Heart left ventricle (tissue), 16 donors: ENCODE measurements around the gene DOCK4. TPM values are rescaled to one million over a fixed set of nuclear protein-coding genes. Genes with fewer than 3 reads are reported as not detected.

Experiments
- ATAC-seq, 4 donors: fragments of 200-7000 bp; cut with Tn5 transposase; one replicate each; pipeline ENCODE4 v1.9.1; 2020 to 2022; ENCODE audit warnings: moderate library complexity in 4 of 4, mild to moderate bottlenecking in 3 of 4, moderate number of reproducible peaks in 1 of 4
- DNase-seq, 5 donors: peaks; one replicate each; pipeline ENCODE4 v3.0.0-alpha.2; 2020
- H3K27ac ChIP-seq, 12 donors: fragments of 200-600 bp; sonication (generic) in 4 of 12; one replicate each; pipeline versions ENCODE4 v1.5.0 to v1.8.0; 2016 to 2022; ENCODE audit warnings: mild to moderate bottlenecking in 2 of 12
- H3K27me3 ChIP-seq, 9 donors: fragments of 200-600 bp; sonication (generic) in 2 of 9; one replicate each; pipeline versions ENCODE4 v1.5.1 to v1.8.0; 2016 to 2022; ENCODE audit warnings: mild to moderate bottlenecking in 3 of 9
- H3K36me3 ChIP-seq, 9 donors: fragments of 200-600 bp; sonication (generic) in 2 of 9; one replicate each; pipeline versions ENCODE4 v1.5.0 to v1.8.0; 2018 to 2022; ENCODE audit warnings: mild to moderate bottlenecking in 2 of 9
- H3K4me1 ChIP-seq, 12 donors: fragments of 200-600 bp; sonication (generic) in 4 of 12; one replicate each; pipeline versions ENCODE4 v1.5.0 to v1.8.0; 2016 to 2022; ENCODE audit warnings: mild to moderate bottlenecking in 3 of 12
- H3K4me3 ChIP-seq, 12 donors: fragments of 200-600 bp; sonication (generic) in 4 of 12; one replicate each; pipeline versions ENCODE4 v1.5.0 to v1.8.0; 2017 to 2022; ENCODE audit warnings: mild to moderate bottlenecking in 9 of 12, moderate library complexity in 4 of 12
- H3K9me3 ChIP-seq, 12 donors: fragments of 200-600 bp; sonication (generic) in 4 of 12; one replicate each; pipeline versions ENCODE4 v1.5.0 to v1.8.0; 2016 to 2022; ENCODE audit warnings: mild to moderate bottlenecking in 1 of 12
- CTCF ChIP-seq, 12 donors: fragments of 200-600 bp; sonication (generic) in 4 of 12; IDR thresholded peaks; one replicate each; pipeline versions ENCODE4 v1.5.0 to v1.8.0; 2018 to 2022; ENCODE audit warnings: antibody characterized with exemption in 12 of 12, mild to moderate bottlenecking in 5 of 12
- POLR2A ChIP-seq, 2 donors: fragments of 450-650 bp; IDR thresholded peaks; one replicate each; pipeline ENCODE4 v1.6.1; 2017; ENCODE audit warnings: antibody characterized with exemption in 2 of 2, mild to moderate bottlenecking in 2 of 2, moderate library complexity in 2 of 2
- WGBS, 4 donors: extraction: QIAGEN DNeasy Blood & Tissue Kit in 2 of 4; methylation state at CpG; one replicate each; pipeline versions ENCODE4 v1.1.5 to v1.1.7; 2013 to 2018; 5-methylcytosine and 5-hydroxymethylcytosine counted together
- intact Hi-C, 10 donors: fragments of 100-400 bp; cut with DNase I; formaldehyde crosslinking; loops; one replicate each; pipeline versions ENCODE4 v1.11.1 to v1.14.2; 2022
- polyA plus RNA-seq, 2 donors: library from polyadenylated mRNA; stranded (reverse); fragments of 200-250 nt; gene quantifications; one replicate each; pipeline ENCODE4 v1.2.3, GENCODE V29; 2013
- total RNA-seq, 9 donors: library from RNA; depleted of rRNA in 2 of 9; stranded (reverse); fragments of >200 nt in 2 of 9; fragmentation: NEBNext Ultra II Directional in 3 of 9; extraction: Animal tissue kit (Norgen Biotek cat#: 25700) in 3 of 9; gene quantifications; one replicate each; pipeline versions ENCODE4 v1.1.0 to v1.2.4, GENCODE V29; 2016 to 2023
- donor health status: ischemic (EF 13 %, LVEDD 7.1; RV severe dilation, severe dysfunction).
- donor health status: healthy with polysubstance abuse.
- donor health status: DM: no; HTN: yes; CAD: no.
- donor health status: DM: no; HTN: no; CAD: no.
- donor health status: ischemic (EF 25% LVEDD 6.9; RV normal size, moderate dysfunction).
- donor health status: ischemic (EF 25% LVEDD 5.7; RV mildly dilated, moderate dysfunction).
- donor health status: healthy.
- donor health status: DM: yes; HTN: yes; CAD: no.
- donor health status: ischemic (EF 35%, LVEDD 5.7; RV mildly dilated, moderate dysfunction).
- donor health status: nonischemic (EF 11% LVEDD 7.7; RV severe dilation, severe dysfunction).
- donor health status: DM: yes; HTN: yes; CAD: no.
- donor health status: PGD.
- donor health status: ischemic (EF 29% LVEDD 5.4; RV normal size, mild dysfunction).
- donor health status: nonischemic (EF 23%, LVEDD 6.1; RV moderate dilation, normal function).

DOCK4 gene
- total and polyA plus RNA-seq, 11 donors, result 5.1 to 40.8 (median 13.1) TPM

- intact Hi-C loops, result loop anchor here in 7 of 10 donors (5.0 to 10.0 kb wide), 4 partner anchors 116 to 756 kb away; no protein-coding TSS in a partner anchor
- no peak for DNase-seq
- TF ChIP-seq CTCF (IDR thresholded peaks at IDR 0.05) (no peak), POLR2A (IDR thresholded peaks at IDR 0.05) (no peak)
- peaks cover 0 to 64% (median 46%) of the 10 kb centered on the region in 9 donors for H3K36me3 ChIP-seq
- H3K27ac ChIP-seq, result no peak overlapping the region
- no peaks in the 10 kb centered on the region for H3K9me3 ChIP-seq
- peaks cover 0 to 11% (median 0%) of the 10 kb centered on the region in 12 donors for H3K4me1 ChIP-seq
- no peak for ATAC-seq
- H3K4me3 ChIP-seq, result no peak overlapping the region
- 91 to 99% (median 95%) methylated on average over 3 of the region's 3 CpGs for WGBS, 4 donors
- no peaks in the 10 kb centered on the region for H3K27me3 ChIP-seq
These were observed 465.3 kb downstream of the DOCK4 start for GRCh38 chr7:111740942-111741341.

GRCh38 chr7:111736552-111736874 lies 469.7 kb downstream of the DOCK4 start:
- 45 to 66% (median 59%) methylated on average over 4 of the region's 4 CpGs for WGBS, 4 donors
- H3K27me3 ChIP-seq, result no peaks in the 10 kb centered on the region
- ATAC-seq (no peak), DNase-seq (no peak)
- no peaks in the 10 kb centered on the region for H3K9me3 ChIP-seq
- no peak overlapping the region for H3K4me3 ChIP-seq
- intact Hi-C loops, result loop anchor here in 8 of 10 donors (5.0 to 10.0 kb wide), 7 partner anchors 242 to 1892 kb away; partner anchors contain the start of gene LRRN3 (in 7 of the 8)
- H3K27ac ChIP-seq, result no peak overlapping the region
- H3K4me1 ChIP-seq, result peaks cover 0 to 18% (median 7%) of the 10 kb centered on the region in 12 donors
- TF ChIP-seq CTCF (IDR thresholded peaks at IDR 0.05) (no peak), POLR2A (IDR thresholded peaks at IDR 0.05) (no peak)
- peaks cover 0 to 74% (median 55%) of the 10 kb centered on the region in 9 donors for H3K36me3 ChIP-seq

- Histone ChIP-seq H3K4me3 (no peak overlapping the region), H3K27ac (no peak overlapping the region), H3K4me1 (peaks cover 0 to 18% (median 7%) of the 10 kb centered on the region in 12 donors), H3K27me3 (no peaks in the 10 kb centered on the region), H3K36me3 (peaks cover 0 to 74% (median 55%) of the 10 kb centered on the region in 9 donors), H3K9me3 (no peaks in the 10 kb centered on the region)
- peak; percentile 81 to 94 (median 88) for TF ChIP-seq CTCF (IDR thresholded peaks at IDR 0.05)
- no peak for TF ChIP-seq POLR2A (IDR thresholded peaks at IDR 0.05)
- 48 to 53% (median 52%) methylated on average over 11 of the region's 11 CpGs for WGBS, 4 donors
- ATAC-seq (peak; percentile 34 to 77 (median 56)), DNase-seq (peak in 2 of 5 donors; percentile 40 to 46)
- intact Hi-C loops, result loop anchor here in 8 of 10 donors (5.0 to 10.0 kb wide), 7 partner anchors 241 to 1891 kb away; partner anchors contain the start of gene LRRN3 (in 7 of the 8)
These were observed 470.3 kb downstream of the DOCK4 start for GRCh38 chr7:111735661-111736551.
